GM12873 (cell line): ENCODE data around the gene UPK1A.

ENCODE experiments used
- CTCF ChIP-seq: IDR thresholded peaks from 2 replicates; pipeline ENCODE4 v1.5.1; 2012; ENCODE audit warnings: low read depth, mild to moderate bottlenecking, moderate library complexity, low read length, control low read depth; ENCODE audit not compliant: insufficient read depth; ENCODE audit errors: missing control alignments

UPK1A gene

GRCh38 chr19:35628264-35628564, 38.1 kb upstream of the UPK1A start:
- no peak for TF ChIP-seq CTCF

- no peak for TF ChIP-seq CTCF
Measured at GRCh38 chr19:35628565-35629331, 37.6 kb upstream of the UPK1A start, which contains the start of gene RBM42. Gene RBM42 (plus strand): TSS chr19:35629036. CDS start chr19:35629154, 118 bp downstream.

GRCh38 chr19:35629332-35629633, 37.0 kb upstream of the UPK1A start:
- TF ChIP-seq CTCF, result no peak

- TF ChIP-seq CTCF, result no peak
Measured at GRCh38 chr19:35633727-35634440, 32.4 kb upstream of the UPK1A start.

- no peak for TF ChIP-seq CTCF
Measured at GRCh38 chr19:35636651-35637050, 29.7 kb upstream of the UPK1A start.

GRCh38 chr19:35637165-35637564, 29.2 kb upstream of the UPK1A start:
- TF ChIP-seq CTCF, result no peak

GRCh38 chr19:35639321-35639639, 27.0 kb upstream of the UPK1A start:
- TF ChIP-seq CTCF, result no peak
